ENCODE data around the gene GRK5.

Gene GRK5

GRCh38 chr10:119278126-119278709, 70.8 kb downstream of the GRK5 start:
- no peak for DNase-seq

GRCh38 chr10:119279441-119279840, 72.1 kb downstream of the GRK5 start:
- no peak for DNase-seq

- DNase-seq, result no peak
Observed at GRCh38 chr10:119281581-119282071, 74.3 kb downstream of the GRK5 start.

- DNase-seq, result no peak
Observed at GRCh38 chr10:119282446-119282845, 75.1 kb downstream of the GRK5 start.

- DNase-seq, result no peak
Observed at GRCh38 chr10:119283387-119283786, 76.0 kb downstream of the GRK5 start.

GRCh38 chr10:119283818-119284217, 76.4 kb downstream of the GRK5 start:
- DNase-seq, result no peak

GRCh38 chr10:119284679-119285096, 77.3 kb downstream of the GRK5 start:
- no peak for DNase-seq

GRCh38 chr10:119285495-119286267, 78.3 kb downstream of the GRK5 start:
- no peak for DNase-seq

GRCh38 chr10:119286516-119286915, 79.1 kb downstream of the GRK5 start:
- DNase-seq, result no peak

- DNase-seq, result no peak
Observed at GRCh38 chr10:119286983-119287633, 79.7 kb downstream of the GRK5 start.

- DNase-seq, result no peak
Observed at GRCh38 chr10:119288574-119289001, 81.2 kb downstream of the GRK5 start.

- no peak for DNase-seq
Observed at GRCh38 chr10:119289227-119289920, 82.0 kb downstream of the GRK5 start.

GRCh38 chr10:119290301-119291048, 83.1 kb downstream of the GRK5 start:
- no peak for DNase-seq

GRCh38 chr10:119291223-119291900, 84.0 kb downstream of the GRK5 start:
- no peak for DNase-seq

GRCh38 chr10:119292968-119293760, 85.8 kb downstream of the GRK5 start:
- no peak for DNase-seq

- DNase-seq, result no peak
Observed at GRCh38 chr10:119296703-119297102, 89.3 kb downstream of the GRK5 start.

- DNase-seq, result no peak
Observed at GRCh38 chr10:119297207-119297968, 90.0 kb downstream of the GRK5 start.

GRCh38 chr10:119298810-119299209, 91.4 kb downstream of the GRK5 start:
- no peak for DNase-seq

- no peak for DNase-seq
Observed at GRCh38 chr10:119299531-119299930, 92.2 kb downstream of the GRK5 start.

- DNase-seq, result no peak
Observed at GRCh38 chr10:119301397-119301796, 94.0 kb downstream of the GRK5 start.
